Fibroblast of mammary gland (primary cell): ENCODE results near the gene ROMO1.

ENCODE experiments used
- DNase-seq: peaks from one replicate; pipeline ENCODE4 v3.0.0-alpha.2; 2010; ENCODE audit warnings: low read depth
- H3K4me3 ChIP-seq: 2 replicates; pipeline ENCODE4 v1.5.1; 2011; ENCODE audit warnings: low read depth, mild to moderate bottlenecking, low read length, moderate library complexity; ENCODE audit not compliant: control insufficient read depth
- TF ChIP-seq, protein P1 (sequence below): conservative IDR thresholded peaks from 2 replicates; pipeline ENCODE4 v1.5.1; 2011; ENCODE audit warnings: low read depth, low read length, inconsistent platforms; ENCODE audit not compliant: control insufficient read depth, insufficient read depth

The ROMO1 gene

DNA sequence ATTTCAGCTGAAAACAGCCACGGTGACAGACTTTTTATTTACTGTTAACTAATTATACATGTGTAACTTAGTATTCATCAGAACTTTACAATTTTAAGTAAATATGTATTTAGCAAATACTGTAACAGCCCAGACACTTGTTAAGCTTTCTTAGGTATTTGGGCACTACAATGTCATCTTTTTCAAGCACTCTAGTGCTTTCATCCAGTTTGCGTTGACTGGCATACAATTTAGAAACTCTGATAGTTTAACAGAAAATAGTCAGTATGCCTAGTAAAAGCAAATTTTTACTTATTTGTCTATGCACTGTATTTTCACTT is 32.2 kb downstream of the ROMO1 start:
- no peak overlapping the region for H3K4me3 ChIP-seq
- TF ChIP-seq, protein P1, sequence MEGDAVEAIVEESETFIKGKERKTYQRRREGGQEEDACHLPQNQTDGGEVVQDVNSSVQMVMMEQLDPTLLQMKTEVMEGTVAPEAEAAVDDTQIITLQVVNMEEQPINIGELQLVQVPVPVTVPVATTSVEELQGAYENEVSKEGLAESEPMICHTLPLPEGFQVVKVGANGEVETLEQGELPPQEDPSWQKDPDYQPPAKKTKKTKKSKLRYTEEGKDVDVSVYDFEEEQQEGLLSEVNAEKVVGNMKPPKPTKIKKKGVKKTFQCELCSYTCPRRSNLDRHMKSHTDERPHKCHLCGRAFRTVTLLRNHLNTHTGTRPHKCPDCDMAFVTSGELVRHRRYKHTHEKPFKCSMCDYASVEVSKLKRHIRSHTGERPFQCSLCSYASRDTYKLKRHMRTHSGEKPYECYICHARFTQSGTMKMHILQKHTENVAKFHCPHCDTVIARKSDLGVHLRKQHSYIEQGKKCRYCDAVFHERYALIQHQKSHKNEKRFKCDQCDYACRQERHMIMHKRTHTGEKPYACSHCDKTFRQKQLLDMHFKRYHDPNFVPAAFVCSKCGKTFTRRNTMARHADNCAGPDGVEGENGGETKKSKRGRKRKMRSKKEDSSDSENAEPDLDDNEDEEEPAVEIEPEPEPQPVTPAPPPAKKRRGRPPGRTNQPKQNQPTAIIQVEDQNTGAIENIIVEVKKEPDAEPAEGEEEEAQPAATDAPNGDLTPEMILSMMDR, result no peak
- no peak for DNase-seq

DNA sequence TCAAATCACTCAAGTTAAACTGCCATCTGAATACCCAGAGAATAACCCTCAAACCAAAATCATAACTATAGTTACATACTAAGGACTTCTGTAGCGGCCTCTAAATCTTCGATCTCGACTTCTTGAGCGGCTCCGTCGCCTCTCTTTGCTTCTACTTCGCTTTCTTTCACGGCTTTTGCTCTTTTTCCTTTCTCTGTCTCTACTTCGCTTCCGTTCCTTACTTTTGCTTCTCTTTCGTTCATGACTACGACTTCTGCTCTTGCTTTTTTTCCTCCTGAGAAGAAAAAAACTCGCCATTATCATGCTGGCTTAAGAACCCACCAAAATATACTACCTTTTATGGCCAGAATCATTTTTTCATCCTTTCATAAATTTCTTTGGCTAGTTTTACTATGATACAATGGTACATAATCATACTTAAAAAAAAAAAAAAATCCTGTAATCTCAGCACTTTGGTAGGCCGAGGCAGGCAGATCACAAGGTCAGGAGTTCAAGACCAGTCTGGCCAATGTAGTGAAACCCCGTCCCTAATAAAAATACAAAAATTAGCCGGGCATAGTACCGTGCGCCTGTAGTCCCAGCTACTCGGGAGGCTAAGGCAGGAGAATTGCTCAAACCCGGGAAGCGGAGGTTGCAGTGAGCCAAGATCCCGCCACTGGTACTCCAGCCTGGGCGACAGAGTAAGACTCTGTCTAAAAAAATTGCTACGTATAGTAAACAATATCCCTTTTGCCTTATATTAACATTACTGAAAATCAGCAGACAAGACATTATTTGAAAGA is 32.8 kb downstream of the ROMO1 start:
- no peak overlapping the region for H3K4me3 ChIP-seq
- no peak for DNase-seq
- TF ChIP-seq, protein P1, result no peak

DNA sequence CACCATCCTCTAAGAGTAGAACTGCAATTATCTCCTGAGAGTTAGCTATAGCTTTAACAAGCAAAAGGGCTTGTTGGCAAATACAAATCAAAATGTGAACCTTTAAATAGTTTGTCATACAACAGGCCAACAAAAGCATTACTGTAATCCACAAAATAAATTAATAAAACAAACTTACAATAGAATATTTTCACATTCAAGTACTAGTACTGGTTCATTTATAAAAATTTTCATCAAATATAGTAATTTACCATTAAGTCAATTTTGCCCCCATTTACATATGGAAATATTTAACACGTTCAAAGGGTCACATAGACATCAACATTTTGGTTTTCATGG is 33.4 kb downstream of the ROMO1 start:
- H3K4me3 ChIP-seq, result no peak overlapping the region
- TF ChIP-seq, protein P1, result no peak
- DNase-seq, result no peak

DNA sequence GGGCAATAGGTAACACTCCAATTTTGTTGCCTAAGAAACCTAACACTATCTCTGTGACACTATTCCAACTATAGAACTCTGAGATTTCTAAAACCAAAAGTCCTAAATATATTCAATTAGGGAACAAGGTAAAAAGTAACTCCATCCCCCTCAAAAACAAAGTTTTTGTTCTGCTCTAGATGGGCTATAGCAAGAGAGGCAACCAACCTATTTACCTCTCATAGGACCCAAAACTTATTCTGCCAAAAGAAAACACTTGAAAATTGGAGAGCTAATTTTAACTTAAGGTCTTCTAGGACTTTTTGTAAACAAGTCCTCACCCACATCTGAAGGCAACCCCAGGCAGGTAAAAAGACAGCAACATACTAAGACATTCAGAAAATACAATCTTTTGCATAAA is 35.2 kb downstream of the ROMO1 start:
- no peak for DNase-seq
- no peak overlapping the region for H3K4me3 ChIP-seq
- TF ChIP-seq, protein P1, result no peak

DNA sequence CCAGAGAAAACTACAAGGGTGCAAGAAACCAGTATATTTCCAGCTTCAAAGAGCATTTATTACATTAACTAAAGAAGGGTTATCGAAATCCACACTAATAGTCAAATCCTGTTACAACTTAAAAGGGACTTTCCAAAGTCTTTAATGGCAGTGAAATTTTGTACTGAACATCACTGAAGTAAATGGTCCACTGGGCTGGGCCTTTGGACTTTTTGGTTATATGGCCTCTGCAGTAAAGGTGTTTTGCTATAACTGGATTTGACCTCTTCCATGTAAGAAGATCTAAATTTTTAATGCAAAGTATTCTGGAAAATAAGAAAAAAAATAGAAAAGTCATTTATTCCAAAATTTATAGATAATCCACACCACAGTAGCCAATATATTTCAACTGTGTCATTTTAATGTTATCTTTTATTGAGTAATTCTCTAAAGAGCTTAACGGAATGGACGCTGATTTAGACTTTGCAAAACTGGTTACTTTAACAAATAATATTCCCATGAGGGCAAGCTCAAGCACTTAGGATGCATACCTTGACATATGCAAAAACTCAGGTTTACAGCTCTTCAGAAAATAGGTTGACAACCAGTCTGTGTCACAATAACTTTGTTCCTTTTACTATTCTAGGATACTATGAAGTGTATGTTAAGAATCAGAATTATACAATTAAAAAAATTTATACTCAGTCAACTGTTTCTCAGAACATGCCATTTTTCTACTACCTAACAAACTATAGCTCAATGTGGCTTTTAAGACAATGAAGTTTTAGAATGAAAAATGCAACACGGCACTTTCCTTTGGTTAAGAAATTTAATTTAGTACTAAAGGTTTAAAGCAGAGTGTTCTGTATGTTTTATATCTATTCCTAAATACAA is 35.8 kb downstream of the ROMO1 start:
- H3K4me3 ChIP-seq, result no peak overlapping the region
- TF ChIP-seq, protein P1, result no peak
- no peak for DNase-seq

DNA sequence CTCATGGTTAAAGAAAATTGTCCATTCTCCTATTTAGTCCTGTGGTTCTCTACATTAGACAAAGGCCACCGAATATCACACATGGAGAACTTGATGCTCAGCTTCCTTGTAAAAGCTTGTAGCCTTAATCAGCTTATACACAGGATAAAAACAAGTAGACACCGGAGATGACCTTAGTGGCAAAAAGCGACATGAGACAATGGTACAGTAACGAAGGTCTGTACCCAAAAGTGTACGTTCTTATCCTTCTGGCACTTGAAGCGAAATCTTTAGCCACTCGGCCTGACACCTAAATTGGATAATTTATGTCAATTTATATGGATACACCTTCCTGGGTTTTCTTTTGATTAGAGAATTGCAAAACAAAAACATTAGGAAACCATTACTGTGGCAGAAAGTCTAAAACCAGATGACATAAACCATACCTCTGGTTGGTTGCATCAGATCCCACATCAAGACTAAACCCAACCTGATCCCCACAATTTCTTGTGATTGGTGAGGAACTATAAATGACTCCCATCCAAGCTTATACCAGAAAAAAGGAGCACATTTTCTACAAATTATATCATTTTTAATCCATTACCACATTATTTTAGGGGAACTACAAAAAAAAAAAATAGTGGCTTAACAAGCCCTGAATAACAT is 36.7 kb downstream of the ROMO1 start:
- H3K4me3 ChIP-seq, result no peak overlapping the region
- peak; percentile 47 for DNase-seq

More for the DNA sequence above, 36.7 kb downstream of the ROMO1 start:
- TF ChIP-seq, protein P1, result no peak
